ENCODE measurements around the gene CD8B. TPM values are rescaled to one million over a fixed set of nuclear protein-coding genes. Genes with fewer than 3 reads are reported as not detected.

The CD8B gene
- total RNA-seq, 4 donors from 2014 or later: 1.2 to 1.6 TPM; not detected in 2

GRCh38 chr2:86778957-86779356, 82.7 kb downstream of the CD8B start:
- no peak for TF ChIP-seq CTCF (IDR thresholded peaks at IDR 0.05)
- TF ChIP-seq POLR2A (IDR thresholded peaks at IDR 0.05): no peak
- no peak for TF ChIP-seq POLR2AphosphoS5 (IDR thresholded peaks at IDR 0.05)

GRCh38 chr2:86776532-86776931, 85.2 kb downstream of the CD8B start:
- H3K36me3 ChIP-seq: peaks cover 42% of the 10 kb centered on the region
- WGBS: 96% methylated on average over 7 of the region's 7 CpGs
- no peak for DNase-seq (ENCODE audit: low spot score in 2 of 2)
- TF ChIP-seq POLR2A (IDR thresholded peaks at IDR 0.05): no peak
- TF ChIP-seq EP300 (IDR thresholded peaks at IDR 0.05): no peak
- no peak for TF ChIP-seq POLR2AphosphoS5 (IDR thresholded peaks at IDR 0.05)
- TF ChIP-seq CTCF (IDR thresholded peaks at IDR 0.05): no peak
- no peaks in the 10 kb centered on the region for H3K9me3 ChIP-seq
- no peaks in the 10 kb centered on the region for H3K4me1 ChIP-seq
- H3K27me3 ChIP-seq: no peaks in the 10 kb centered on the region
- H3K4me3 ChIP-seq: no peak overlapping the region
- no peak overlapping the region for H3K27ac ChIP-seq

More at GRCh38 chr2:86778957-86779356, 82.7 kb downstream of the CD8B start:
- H3K4me3 ChIP-seq: no peak overlapping the region
- 51% methylated on average over 2 of the region's 2 CpGs for WGBS
- H3K27me3 ChIP-seq: no peaks in the 10 kb centered on the region
- H3K9me3 ChIP-seq: no peaks in the 10 kb centered on the region
- no peaks in the 10 kb centered on the region for H3K4me1 ChIP-seq
- no peak for DNase-seq (ENCODE audit: low spot score in 2 of 2)
- no peak overlapping the region for H3K27ac ChIP-seq
- H3K36me3 ChIP-seq: peaks cover 24% of the 10 kb centered on the region

- Histone ChIP-seq H3K27ac (no peak overlapping the region), H3K36me3 (peaks cover 51% of the 10 kb centered on the region), H3K27me3 (no peaks in the 10 kb centered on the region), H3K9me3 (no peaks in the 10 kb centered on the region), H3K4me1 (no peaks in the 10 kb centered on the region), H3K4me3 (no peak overlapping the region)
- TF ChIP-seq POLR2AphosphoS5 (IDR thresholded peaks at IDR 0.05) (no peak), EP300 (IDR thresholded peaks at IDR 0.05) (no peak), POLR2A (IDR thresholded peaks at IDR 0.05) (no peak), CTCF (IDR thresholded peaks at IDR 0.05) (no peak)
- DNase-seq (ENCODE audit: low spot score in 2 of 2): no peak
- WGBS: 54% methylated on average over 4 of the region's 4 CpGs
Measured at GRCh38 chr2:86775338-86775737, 86.3 kb downstream of the CD8B start.

GRCh38 chr2:86774862-86775261, 86.8 kb downstream of the CD8B start:
- 73% methylated on average over 5 of the region's 5 CpGs for WGBS
- H3K36me3 ChIP-seq: peaks cover 55% of the 10 kb centered on the region

GRCh38 chr2:86772611-86773010, 89.1 kb downstream of the CD8B start:
- Histone ChIP-seq H3K4me1 (no peaks in the 10 kb centered on the region), H3K4me3 (no peak overlapping the region), H3K27me3 (no peaks in the 10 kb centered on the region), H3K9me3 (no peaks in the 10 kb centered on the region), H3K27ac (no peak overlapping the region), H3K36me3 (peaks cover 61% of the 10 kb centered on the region)
- DNase-seq (ENCODE audit: low spot score in 2 of 2): no peak
- WGBS: 84% methylated on average over 5 of the region's 5 CpGs
- TF ChIP-seq EP300 (IDR thresholded peaks at IDR 0.05) (no peak), CTCF (IDR thresholded peaks at IDR 0.05) (no peak), POLR2A (IDR thresholded peaks at IDR 0.05) (no peak), POLR2AphosphoS5 (IDR thresholded peaks at IDR 0.05) (no peak)

More at GRCh38 chr2:86774862-86775261, 86.8 kb downstream of the CD8B start:
- no peak overlapping the region for H3K4me3 ChIP-seq
- no peaks in the 10 kb centered on the region for H3K4me1 ChIP-seq
- H3K27me3 ChIP-seq: no peaks in the 10 kb centered on the region
- TF ChIP-seq POLR2AphosphoS5 (IDR thresholded peaks at IDR 0.05): no peak
- no peak for TF ChIP-seq CTCF (IDR thresholded peaks at IDR 0.05)
- no peak for TF ChIP-seq POLR2A (IDR thresholded peaks at IDR 0.05)
- H3K27ac ChIP-seq: no peak overlapping the region
- DNase-seq (ENCODE audit: low spot score in 2 of 2): no peak
- no peaks in the 10 kb centered on the region for H3K9me3 ChIP-seq

All from suprapubic skin (tissue), 4 donors.